Naive B cell (primary cell): ENCODE measurements around the gene ZMYM2. TPM values are rescaled to one million over a fixed set of nuclear protein-coding genes. Genes with fewer than 3 reads are reported as not detected.

Experiments used
- polyA plus RNA-seq, 6 donors: library from polyadenylated mRNA; unstranded; fragments of 300-500 nt; fragmentation: Illumina TruSeq; gene quantifications; one replicate each; pipeline ENCODE4 v1.2.3, GENCODE V29; 2021; ENCODE audit warnings: low read depth in 6 of 6

The ZMYM2 gene
- polyA plus RNA-seq, 6 donors from 2014 or later = 4.2 to 13.8 (median 9.3) TPM

Other genes with a start within 250 kb of the ZMYM2 start
- gene PSPC1, start 175.8 kb upstream of the ZMYM2 start, polyA plus RNA-seq = 10 to 100 TPM; 19.9 to 51.7 (median 34.4) TPM
- gene ZMYM5, start 95.1 kb upstream of the ZMYM2 start, polyA plus RNA-seq = 10 to 100 TPM; 23.4 to 32.8 (median 29.2) TPM
- gene GJA3, start 202.3 kb downstream of the ZMYM2 start, polyA plus RNA-seq = under 1 TPM in 3 of 6 donors, not detected in 3; 0.13 to 0.25 (median 0.14) TPM
- gene GJB2, start 234.2 kb downstream of the ZMYM2 start, polyA plus RNA-seq = not detected